NCI-H2107 treated with DMSO at 0.1 percent for 48 hours (cell line): ENCODE results near the gene OAS3.
"Not testable (repeated sequence)": the region's sequence is repeated elsewhere in the genome, so short reads cannot be mapped to it uniquely, and the experiment has no call there.

Experiments
- DNase-seq: peaks from one replicate; lab custom pipeline; 2025; ENCODE audit not compliant: unreplicated experiment; lab: John Stamatoyannopoulos, UW

Gene OAS3

DNA sequence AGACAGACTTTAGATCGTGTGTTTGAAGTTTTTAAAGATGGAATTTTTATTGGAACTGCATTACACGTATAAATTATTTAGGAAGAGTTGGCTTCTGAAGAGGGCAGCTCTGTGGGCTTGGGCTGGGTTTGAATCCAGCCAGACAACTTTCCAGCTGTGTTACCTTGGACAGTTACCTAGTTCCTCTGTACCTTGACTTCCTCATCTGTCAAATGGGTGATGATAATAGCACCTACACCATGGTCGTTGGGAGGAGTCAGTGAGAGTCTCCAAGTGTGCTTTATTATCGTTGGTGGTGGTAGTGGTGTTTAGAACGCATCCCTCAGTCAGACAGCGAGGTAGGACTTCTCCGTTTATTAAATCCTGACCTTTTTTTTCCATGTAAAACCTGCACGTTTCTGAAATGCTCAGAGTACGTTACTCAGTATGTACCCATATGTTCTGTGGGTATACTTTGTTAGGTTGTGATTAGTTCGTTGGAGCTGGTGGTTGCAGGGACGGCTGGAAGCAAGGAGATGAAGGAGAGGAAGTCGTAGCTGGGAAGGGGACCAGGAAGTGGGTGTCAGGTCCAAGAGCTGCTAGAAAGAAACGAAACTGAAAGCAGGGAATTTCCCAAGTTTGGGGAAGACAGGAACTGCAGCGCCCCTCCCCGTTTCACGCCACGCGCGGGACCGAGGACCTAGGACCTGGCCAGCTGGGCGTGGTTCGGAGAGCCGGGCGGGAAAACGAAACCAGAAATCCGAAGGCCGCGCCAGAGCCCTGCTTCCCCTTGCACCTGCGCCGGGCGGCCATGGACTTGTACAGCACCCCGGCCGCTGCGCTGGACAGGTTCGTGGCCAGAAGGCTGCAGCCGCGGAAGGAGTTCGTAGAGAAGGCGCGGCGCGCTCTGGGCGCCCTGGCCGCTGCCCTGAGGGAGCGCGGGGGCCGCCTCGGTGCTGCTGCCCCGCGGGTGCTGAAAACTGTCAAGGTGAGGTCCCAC lies at the start of gene OAS3:
Gene OAS3 (plus strand): TSS at position 734 of the 979 bp plus-strand sequence. CDS start 57 bp downstream, at position 791.
- peak; percentile 66 for DNase-seq

DNA sequence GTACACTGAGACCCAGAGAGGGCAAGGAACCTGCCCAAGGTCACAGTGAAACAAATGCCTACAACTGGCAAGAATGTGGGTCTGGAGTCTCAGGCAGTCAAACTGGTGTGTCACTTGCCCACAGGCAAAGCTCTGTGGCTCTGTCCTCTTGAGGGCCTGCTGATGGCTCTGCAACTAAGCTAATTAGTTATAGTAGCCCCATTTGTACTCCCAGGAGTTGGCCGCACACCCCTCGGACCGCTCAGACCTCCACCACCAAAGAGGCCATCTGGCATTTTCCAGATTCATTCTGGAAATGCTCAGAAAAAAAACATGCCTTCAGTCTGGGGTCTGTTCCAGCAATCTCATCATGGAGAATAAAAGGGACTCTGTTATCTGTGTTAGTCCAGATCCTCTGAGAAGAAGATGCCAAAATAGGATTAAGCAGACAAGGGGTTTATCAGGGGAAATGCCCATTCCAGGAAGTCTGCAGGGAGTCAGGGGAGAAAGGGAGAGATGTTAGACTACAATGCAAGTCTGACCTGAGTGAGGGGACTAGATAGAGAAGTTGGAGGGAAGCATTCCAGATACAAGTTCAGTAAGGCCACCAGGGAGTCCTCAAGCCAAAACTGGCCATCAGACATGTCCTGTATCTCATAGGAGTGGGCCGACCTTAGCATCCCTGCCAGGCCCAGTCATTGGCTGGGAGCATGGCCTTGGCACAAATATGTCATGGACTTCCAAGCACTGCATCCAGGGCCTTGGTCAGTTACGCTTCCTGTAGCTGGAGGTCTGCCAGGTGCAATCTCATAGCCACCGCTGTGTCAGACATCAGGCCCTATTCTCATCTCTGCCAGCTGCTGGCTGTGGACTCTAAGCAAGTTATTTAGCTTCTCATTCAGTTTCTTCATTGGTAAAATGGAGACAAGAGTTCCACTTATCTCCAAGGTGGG lies 46.9 kb upstream of the OAS3 start:
- DNase-seq = no peak

DNA sequence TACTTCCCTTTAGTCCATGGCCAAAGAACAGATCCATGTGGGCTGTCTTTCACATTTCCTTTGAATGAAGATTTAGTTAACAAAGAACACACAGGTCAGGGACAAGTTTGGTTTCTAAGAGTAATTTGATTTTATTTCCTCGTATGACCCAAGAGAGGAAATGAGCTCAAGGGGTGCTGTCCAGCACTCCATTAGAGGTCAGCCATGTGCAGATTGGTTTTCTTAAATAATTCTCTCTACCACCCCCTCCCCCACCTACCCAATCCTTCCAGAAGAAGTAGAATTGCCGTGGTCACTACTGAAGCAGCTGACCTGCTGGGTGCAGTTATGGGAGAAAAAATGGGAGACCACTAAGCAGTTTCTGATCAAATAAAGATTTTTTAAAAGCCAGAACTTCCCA lies 45.4 kb upstream of the OAS3 start:
- no peak for DNase-seq

DNA sequence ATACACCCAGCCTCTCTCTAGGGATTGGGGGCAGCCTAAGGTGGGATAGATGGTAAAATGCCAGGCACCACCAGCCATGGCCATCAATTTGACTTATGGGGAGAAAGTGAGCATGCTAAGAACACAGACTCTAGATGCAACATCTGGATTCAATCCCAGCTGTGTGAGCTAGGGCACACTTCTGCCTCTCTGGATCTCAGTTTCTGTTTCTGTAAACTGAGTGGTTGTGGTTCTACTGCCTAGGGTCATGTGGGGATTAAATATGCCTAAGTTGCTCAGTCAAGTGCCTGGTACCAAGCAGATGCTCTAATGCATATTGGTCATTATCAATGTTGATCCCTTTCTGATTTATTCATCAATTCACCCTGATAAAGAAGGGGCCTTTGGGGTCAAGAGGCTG lies 44.1 kb upstream of the OAS3 start:
- no peak for DNase-seq

- DNase-seq = no peak
These were observed 39.9 kb upstream of the OAS3 start for GRCh38 chr12:112898380-112898779.

DNA sequence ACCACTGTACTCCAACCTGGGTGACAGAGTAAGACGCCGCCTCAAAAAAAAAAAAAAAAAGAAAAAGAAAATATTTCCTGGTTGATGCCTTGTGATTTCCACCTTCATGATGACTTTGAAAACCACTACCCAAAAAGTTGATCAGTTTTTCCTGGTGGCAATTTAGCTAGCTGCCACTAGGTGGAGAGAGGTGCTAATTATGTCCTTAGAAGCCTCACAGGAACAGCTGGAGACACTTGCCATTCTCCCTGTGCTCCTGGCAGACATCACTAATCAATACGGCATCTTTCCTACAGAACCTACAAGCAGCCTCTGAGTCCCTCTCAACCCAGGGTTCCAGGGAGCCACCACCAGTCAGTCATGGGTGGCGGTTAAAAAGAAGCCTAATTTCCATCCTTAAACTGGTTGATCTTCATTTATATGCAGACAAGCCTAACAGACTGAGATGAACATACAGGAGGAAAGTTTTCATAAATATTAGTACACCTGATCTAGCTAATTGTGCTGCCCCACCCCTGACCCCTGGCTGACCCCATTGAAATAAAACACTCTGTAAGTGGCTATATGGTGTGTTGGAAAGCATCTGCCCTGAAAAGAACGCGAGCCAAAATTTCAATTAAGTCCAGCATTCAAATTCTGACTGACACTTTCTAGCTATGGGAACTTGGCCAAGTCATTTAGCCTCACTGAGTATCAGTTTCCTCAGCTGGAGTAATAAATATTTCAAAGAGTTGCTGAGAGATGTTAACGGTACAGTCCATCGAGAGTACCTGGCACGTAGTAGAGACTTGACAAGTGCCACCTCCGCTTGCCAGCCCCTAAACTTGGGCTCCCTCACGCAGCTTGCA lies 37.8 kb upstream of the OAS3 start:
- peak; percentile 39 for DNase-seq

DNA sequence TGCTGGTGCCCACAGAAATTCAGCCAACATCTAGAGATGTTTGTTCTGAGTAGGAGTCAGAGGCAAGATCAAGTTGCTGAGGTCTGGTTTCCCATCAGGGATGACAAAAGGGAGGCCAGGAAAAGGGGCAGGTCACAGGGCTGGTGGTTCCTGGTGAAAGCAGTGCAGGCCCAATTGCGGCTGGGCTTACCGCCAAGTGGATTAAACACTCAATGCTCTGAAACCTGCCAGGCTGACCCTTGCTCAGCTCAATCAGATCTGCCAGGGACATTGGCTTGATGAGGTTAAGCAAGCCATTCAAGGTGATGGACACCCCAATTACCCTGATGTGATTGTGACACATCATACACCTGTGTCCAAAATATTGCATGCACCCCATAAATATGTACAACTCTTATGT lies 37.0 kb upstream of the OAS3 start:
- DNase-seq = no peak

GRCh38 chr12:112904571-112904970 lies 33.7 kb upstream of the OAS3 start:
- DNase-seq = no peak

DNA sequence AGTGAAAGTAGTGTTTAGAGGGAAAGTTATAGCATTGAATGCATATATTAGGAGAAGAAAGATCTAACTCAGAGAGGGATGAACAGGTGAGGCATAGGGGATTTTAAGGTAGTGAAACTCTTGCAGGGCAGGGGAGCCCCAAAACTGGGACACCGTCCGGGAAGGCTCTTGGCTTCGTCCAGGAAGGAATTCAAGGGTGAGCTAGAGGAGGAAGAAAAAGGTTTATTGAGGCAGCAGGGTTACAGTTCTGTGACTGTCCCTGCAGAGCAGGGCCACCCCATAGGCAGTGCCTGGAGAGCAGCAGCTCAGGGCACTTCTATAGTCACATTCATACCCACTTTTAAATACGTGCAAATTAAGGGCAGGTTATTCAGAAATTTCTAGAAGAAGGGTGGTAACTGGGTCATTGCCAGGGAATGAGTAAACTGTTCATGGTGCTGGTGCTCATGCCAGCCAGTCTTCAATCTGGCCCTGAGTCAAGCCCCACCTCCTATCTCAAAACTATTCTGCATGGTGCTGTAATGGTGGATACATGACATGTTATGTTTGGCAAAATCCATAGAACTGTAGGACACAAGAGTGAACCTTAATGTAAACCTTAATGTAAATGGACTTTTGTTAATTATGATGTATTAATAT lies 32.7 kb upstream of the OAS3 start:
- DNase-seq = no peak

GRCh38 chr12:112906712-112907414 lies 31.4 kb upstream of the OAS3 start, which contains the start of gene OAS1:
OAS1 (plus strand) TSS chr12:112906962; CDS start chr12:112907040, 78 bp downstream.
- peak; percentile 40 for DNase-seq

GRCh38 chr12:112907415-112908157 lies 30.7 kb upstream of the OAS3 start:
- no peak for DNase-seq

- no peak for DNase-seq
These were observed 29.7 kb upstream of the OAS3 start for GRCh38 chr12:112908548-112908947.

DNA sequence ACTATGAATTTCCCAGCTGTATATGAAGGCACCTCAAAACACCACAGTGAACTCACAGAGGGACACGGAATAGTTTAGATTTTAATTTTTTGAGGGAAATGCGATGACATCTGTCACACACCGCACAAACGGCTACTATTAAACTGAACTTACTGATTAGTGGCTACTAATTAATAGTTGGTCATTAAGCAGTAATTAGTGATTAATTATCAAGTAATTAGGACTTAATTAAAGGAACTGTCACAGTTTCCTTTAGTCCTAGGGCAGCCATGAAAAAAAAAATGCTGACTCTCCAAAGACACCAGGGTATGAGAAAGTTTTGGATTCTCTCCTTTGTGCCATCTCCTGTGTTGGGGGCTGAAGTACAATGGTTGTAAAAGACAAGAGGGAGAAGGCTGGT lies 28.6 kb upstream of the OAS3 start:
- no peak for DNase-seq

DNA sequence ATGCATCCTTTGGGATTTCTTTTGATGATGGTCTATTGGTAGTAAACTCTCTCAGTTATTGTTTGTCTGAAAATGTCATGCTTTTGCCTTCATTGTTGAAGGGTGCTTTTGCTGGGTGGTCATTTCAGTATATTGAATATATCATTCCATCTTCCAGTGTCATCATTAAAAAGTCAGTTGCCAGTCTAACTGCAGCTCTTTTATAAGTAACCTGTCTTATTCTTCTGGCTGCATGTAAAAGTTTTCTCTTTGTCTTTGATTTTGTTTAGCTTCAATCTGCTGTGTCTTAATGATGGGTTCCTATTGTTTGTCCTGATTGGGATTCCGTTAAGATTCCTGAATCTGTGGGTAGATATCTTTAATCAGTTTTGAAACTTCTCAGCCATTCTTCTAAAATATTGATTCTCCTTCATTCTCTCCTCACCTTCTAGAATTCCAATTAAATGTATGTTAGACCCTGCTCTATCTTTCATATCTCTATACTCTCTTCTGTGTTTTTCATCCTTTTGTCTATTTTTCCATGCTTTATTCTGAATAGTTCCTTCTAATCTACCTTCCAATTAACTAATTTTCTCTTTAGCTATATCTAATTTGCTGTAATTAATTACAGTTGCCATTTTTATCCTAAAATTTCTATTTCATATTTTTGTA lies 25.1 kb upstream of the OAS3 start:
- no peak for DNase-seq

DNA sequence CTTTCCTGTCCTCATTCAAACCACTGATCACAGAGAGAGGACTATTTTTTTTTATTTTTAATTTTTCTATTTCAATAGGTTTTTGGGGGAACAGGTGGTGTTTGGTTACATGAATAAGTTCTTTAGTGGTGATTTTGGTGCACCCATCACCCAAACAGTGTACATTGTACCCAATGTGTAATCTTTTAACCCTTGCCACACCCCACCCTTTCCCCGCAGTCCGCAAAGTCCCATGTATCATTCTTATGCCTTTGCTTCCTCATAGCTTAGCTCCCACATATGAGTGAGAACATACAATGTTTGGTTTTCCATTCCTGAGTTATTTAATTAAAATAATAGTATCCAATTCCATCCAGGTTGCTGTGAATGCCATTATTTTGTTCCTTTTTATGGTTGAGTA lies 24.4 kb upstream of the OAS3 start:
- not testable (repeated sequence) for DNase-seq

GRCh38 chr12:112916270-112916669 lies 22.0 kb upstream of the OAS3 start:
- DNase-seq = peak; percentile 8

GRCh38 chr12:112919121-112919520 lies 19.2 kb upstream of the OAS3 start:
- no peak for DNase-seq

DNA sequence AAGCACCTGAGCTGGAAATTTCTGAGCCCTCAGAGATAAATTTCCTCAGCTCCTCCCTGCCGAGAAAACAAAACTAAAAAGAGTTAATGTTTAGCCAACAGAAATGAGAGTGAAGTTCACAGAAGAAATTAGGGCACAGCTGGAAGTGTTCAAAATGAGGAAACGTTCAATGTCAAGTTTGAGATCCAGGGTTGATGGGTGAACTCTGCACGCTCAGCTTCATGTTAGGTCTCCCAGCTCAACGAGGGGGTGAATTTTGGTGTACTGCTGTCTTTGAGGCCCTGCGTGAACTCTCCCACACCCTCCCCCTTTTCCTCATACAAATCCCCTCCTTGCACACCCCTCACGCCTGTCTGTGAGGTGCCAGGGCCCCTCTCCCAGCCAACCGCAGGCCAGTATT lies 13.3 kb upstream of the OAS3 start:
- no peak for DNase-seq
